Measurements from ENCODE around the gene UTS2R. TPM values are rescaled to one million over a fixed set of nuclear protein-coding genes. Genes with fewer than 3 reads are reported as not detected.
A peak's percentile ranks its signal among the peaks of the same experiment; 100 is the strongest.

The UTS2R gene
- total RNA-seq, 2 donors from 2014 or later = 0.40 TPM; not detected in 1

DNA sequence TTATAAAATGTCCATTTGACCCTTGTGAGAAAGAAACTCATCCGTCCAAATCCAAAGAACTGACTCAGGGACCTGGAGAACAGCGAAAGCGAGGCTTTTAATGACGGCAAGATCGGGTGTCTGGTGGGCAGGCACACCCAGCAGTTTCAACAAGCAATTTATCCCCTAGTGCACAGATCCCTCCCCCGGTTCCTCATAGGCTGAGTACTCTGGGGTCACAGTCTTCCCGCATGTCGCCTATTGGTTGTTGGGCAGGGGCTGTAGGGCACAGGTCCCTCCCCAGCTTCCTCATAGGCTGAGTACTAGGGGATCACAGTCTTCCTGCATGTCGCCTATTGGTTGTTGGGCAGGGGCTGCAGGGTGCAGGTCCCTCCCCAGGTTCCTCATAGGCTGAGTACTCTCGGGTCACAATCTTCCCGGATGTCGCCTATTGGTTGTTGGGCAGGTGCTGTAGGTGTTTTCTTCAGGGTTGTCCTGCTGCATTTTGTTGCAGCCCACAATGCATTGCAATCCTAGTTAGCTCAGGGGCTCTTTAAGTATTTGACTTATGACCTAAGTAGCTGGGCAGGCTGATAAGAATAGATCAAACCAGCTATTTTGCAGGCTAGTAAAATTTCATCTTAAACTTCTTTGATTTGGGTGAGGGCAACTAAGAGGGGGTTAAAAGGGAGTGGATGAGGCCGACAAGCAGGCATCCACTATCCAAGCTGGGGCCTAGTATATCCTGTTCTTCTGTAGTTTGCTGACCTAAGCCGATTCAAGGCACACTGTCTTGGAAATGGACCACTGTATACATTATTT is 3.6 kb upstream of the UTS2R start:
- H3K4me3 Mint-ChIP-seq = no peak overlapping the region

DNA sequence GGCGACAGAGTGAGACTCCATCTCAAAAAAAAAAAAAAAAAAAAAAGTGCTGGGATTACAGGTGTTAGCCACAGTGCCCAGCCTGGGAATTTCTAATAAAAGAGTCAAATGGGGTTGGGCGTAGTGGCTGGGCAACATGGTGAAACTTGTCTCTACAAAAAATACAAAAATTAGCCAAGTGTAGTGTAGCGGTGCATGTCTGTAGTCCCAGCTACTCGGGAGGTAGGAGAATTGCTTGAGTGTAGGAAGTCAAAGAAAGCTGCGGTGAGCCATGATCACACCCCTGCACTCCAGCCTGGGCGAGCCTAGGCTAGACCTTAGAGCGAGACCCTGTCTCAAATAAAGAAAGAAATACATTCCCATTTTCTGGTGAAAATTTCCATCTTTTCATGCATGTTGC is 2.4 kb upstream of the UTS2R start:
- Mint-ChIP-seq H3K36me3 (ENCODE audit: low read depth) (no peaks in the 10 kb centered on the region), H3K27ac (no peak overlapping the region), H3K4me1 (peaks cover 4% of the 10 kb centered on the region), H3K27me3 (ENCODE audit: insufficient read depth) (peaks cover 39% of the 10 kb centered on the region), H3K4me3 (no peak overlapping the region), H3K9me3 (no peaks in the 10 kb centered on the region)
- Histone ChIP-seq H3K27me3 (ENCODE audit: control insufficient read depth, insufficient read depth, low read length, poor library complexity, severe bottlenecking) (peaks cover 28% of the 10 kb centered on the region), H3K36me3 (ENCODE audit: control insufficient read depth, insufficient read depth, low read length) (no peaks in the 10 kb centered on the region), H3K4me3 (ENCODE audit: low read length) (no peak overlapping the region), H3K27ac (ENCODE audit: low read depth, low read length) (no peak overlapping the region), H3K9ac (ENCODE audit: extremely low read depth, low read length, poor library complexity, severe bottlenecking) (no peak overlapping the region), H3K4me1 (ENCODE audit: control insufficient read depth, insufficient read depth, low read length) (no peaks in the 10 kb centered on the region), H3K9me3 (ENCODE audit: control insufficient read depth, low read length) (no peaks in the 10 kb centered on the region)
- TF ChIP-seq, protein P1, sequence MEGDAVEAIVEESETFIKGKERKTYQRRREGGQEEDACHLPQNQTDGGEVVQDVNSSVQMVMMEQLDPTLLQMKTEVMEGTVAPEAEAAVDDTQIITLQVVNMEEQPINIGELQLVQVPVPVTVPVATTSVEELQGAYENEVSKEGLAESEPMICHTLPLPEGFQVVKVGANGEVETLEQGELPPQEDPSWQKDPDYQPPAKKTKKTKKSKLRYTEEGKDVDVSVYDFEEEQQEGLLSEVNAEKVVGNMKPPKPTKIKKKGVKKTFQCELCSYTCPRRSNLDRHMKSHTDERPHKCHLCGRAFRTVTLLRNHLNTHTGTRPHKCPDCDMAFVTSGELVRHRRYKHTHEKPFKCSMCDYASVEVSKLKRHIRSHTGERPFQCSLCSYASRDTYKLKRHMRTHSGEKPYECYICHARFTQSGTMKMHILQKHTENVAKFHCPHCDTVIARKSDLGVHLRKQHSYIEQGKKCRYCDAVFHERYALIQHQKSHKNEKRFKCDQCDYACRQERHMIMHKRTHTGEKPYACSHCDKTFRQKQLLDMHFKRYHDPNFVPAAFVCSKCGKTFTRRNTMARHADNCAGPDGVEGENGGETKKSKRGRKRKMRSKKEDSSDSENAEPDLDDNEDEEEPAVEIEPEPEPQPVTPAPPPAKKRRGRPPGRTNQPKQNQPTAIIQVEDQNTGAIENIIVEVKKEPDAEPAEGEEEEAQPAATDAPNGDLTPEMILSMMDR (conservative IDR thresholded peaks at IDR 0.05) = no peak
- DNase-seq = no peak
- 98% methylated on average over 6 of the region's 7 CpGs for WGBS, 2 experiments (ENCODE audit: insufficient coverage in 1 of 2, insufficient read length in 1 of 2)

More for the DNA sequence above, 3.6 kb upstream of the UTS2R start:
- no peaks in the 10 kb centered on the region for H3K9me3 Mint-ChIP-seq
- Histone ChIP-seq H3K36me3 (ENCODE audit: control insufficient read depth, insufficient read depth, low read length) (no peaks in the 10 kb centered on the region), H3K4me1 (ENCODE audit: control insufficient read depth, insufficient read depth, low read length) (peaks cover 8% of the 10 kb centered on the region), H3K27me3 (ENCODE audit: control insufficient read depth, insufficient read depth, low read length, poor library complexity, severe bottlenecking) (peaks cover 26% of the 10 kb centered on the region), H3K27ac (ENCODE audit: low read depth, low read length) (no peak overlapping the region), H3K4me3 (ENCODE audit: low read length) (no peak overlapping the region), H3K9me3 (ENCODE audit: control insufficient read depth, low read length) (no peaks in the 10 kb centered on the region), H3K9ac (ENCODE audit: extremely low read depth, low read length, poor library complexity, severe bottlenecking) (no peak overlapping the region)
- WGBS, 2 experiments (ENCODE audit: insufficient coverage in 1 of 2, insufficient read length in 1 of 2) = 90 to 94% methylated on average over 10 to 14 of the region's 14 CpGs
- no peaks in the 10 kb centered on the region for H3K36me3 Mint-ChIP-seq (ENCODE audit: low read depth)
- peak; percentile 87 for DNase-seq
- H3K4me1 Mint-ChIP-seq = peaks cover 13% of the 10 kb centered on the region
- peaks cover 32% of the 10 kb centered on the region for H3K27me3 Mint-ChIP-seq (ENCODE audit: insufficient read depth)
- TF ChIP-seq, protein P1 (conservative IDR thresholded peaks at IDR 0.05) = no peak
- H3K27ac Mint-ChIP-seq = no peak overlapping the region

DNA sequence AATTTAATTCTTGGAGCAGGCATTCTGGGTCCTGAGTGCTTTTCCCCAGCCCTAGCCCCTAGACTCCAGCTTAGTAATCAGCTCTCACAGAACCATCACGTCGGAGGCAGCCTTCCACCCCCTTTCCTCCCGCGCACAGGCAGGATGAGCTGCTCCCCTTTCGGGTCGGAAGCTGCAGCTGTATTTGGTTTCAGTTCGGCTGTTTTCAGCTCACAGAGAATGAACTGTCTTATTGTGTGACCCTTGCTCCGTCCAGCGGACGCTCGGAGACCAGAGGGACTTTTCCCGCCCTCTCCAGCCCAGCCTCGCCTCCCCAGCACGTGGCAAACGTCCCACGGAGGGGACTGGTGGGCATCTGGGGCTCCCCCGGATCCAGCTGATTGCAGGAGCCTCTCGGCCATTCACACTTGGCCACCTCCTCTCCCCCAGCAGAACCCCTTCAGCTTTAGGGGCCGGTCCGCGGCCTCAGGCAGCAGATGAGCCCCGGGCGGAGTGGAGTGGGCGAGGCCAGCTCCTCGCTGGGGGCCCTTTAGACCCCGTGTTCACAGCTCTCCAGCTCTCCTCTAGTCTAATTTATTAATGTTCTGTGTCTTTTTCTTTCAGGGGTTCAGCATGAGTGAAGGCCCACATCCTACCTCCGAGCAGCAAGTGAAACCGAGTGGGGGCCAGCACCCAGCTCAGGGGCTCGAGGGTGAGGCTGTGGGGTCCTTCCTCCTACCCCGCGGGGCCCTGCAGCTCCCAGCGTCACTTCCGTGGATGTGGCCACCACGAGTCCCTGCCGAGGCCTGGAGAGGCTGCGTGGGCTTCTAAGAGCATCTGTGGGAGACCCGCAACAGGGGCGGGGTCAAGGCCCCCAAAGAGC is 863 bp upstream of the UTS2R start:
- no peak overlapping the region for H3K4me3 ChIP-seq (ENCODE audit: low read length)
- H3K4me1 ChIP-seq (ENCODE audit: control insufficient read depth, insufficient read depth, low read length) = no peaks in the 10 kb centered on the region
- 79 to 83% methylated on average over 24 to 38 of the region's 38 CpGs for WGBS, 2 experiments (ENCODE audit: insufficient coverage in 1 of 2, insufficient read length in 1 of 2)
- Mint-ChIP-seq H3K4me1 (peaks cover 2% of the 10 kb centered on the region), H3K9me3 (no peaks in the 10 kb centered on the region), H3K36me3 (ENCODE audit: low read depth) (no peaks in the 10 kb centered on the region), H3K27ac (no peak overlapping the region), H3K27me3 (ENCODE audit: insufficient read depth) (peaks cover 42% of the 10 kb centered on the region), H3K4me3 (peak overlapping the region; percentile 14)
- no peak overlapping the region for H3K9ac ChIP-seq (ENCODE audit: extremely low read depth, low read length, poor library complexity, severe bottlenecking)
- no peaks in the 10 kb centered on the region for H3K9me3 ChIP-seq (ENCODE audit: control insufficient read depth, low read length)
- no peak for DNase-seq
- H3K27ac ChIP-seq (ENCODE audit: low read depth, low read length) = no peak overlapping the region
- no peaks in the 10 kb centered on the region for H3K36me3 ChIP-seq (ENCODE audit: control insufficient read depth, insufficient read depth, low read length)
- H3K27me3 ChIP-seq (ENCODE audit: control insufficient read depth, insufficient read depth, low read length, poor library complexity, severe bottlenecking) = peaks cover 28% of the 10 kb centered on the region
- TF ChIP-seq, protein P1 (conservative IDR thresholded peaks at IDR 0.05) = no peak
